Gastroesophageal sphincter (tissue), 3 donors: Measurements from ENCODE around the gene RETREG1.

ENCODE experiments used
- POLR2A ChIP-seq, 2 donors: fragments of 450-650 bp; IDR thresholded peaks; one replicate each; pipeline ENCODE4 v1.6.1; 2017; ENCODE audit warnings: antibody characterized with exemption in 2 of 2, mild to moderate bottlenecking in 2 of 2, moderate library complexity in 1 of 2
- POLR2AphosphoS5 ChIP-seq: sonication (generic); formaldehyde crosslinking; IDR thresholded peaks from one replicate; pipeline ENCODE4 v1.6.1; 2017; ENCODE audit warnings: antibody characterized with exemption
- TF ChIP-seq, protein P1 (sequence below), 4 experiments: fragments of 200-600 bp in 2 of 4; fragments of 450-650 bp in 2 of 4; sonication (generic) in 1 of 4; IDR thresholded peaks; one replicate each; pipeline ENCODE4 v1.5.1; 2017 to 2019; ENCODE audit warnings: antibody characterized with exemption in 4 of 4, mild to moderate bottlenecking in 2 of 4, moderate library complexity in 2 of 4

DNA sequence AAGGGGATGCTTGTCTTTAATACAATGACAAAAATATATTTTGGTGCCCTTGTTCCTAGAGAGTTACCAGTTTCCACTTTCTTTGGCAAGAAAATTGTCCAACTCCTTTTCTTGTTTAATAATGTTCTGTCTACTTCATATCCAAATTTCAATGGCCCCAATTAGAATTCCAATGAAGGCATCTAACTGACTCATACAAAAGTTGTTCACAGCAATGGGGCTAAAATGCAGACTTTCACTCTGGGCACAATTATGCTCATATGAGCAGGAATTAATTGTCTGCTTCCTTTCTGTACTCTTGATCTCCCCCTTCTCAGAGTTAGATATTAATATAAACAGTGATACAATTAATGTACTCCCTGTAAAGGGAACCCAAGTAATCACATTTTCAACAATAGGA is 109.1 kb downstream of the RETREG1 start:
- TF ChIP-seq POLR2A (IDR thresholded peaks at IDR 0.05) (no peak), POLR2AphosphoS5 (no peak)
- TF ChIP-seq, protein P1, sequence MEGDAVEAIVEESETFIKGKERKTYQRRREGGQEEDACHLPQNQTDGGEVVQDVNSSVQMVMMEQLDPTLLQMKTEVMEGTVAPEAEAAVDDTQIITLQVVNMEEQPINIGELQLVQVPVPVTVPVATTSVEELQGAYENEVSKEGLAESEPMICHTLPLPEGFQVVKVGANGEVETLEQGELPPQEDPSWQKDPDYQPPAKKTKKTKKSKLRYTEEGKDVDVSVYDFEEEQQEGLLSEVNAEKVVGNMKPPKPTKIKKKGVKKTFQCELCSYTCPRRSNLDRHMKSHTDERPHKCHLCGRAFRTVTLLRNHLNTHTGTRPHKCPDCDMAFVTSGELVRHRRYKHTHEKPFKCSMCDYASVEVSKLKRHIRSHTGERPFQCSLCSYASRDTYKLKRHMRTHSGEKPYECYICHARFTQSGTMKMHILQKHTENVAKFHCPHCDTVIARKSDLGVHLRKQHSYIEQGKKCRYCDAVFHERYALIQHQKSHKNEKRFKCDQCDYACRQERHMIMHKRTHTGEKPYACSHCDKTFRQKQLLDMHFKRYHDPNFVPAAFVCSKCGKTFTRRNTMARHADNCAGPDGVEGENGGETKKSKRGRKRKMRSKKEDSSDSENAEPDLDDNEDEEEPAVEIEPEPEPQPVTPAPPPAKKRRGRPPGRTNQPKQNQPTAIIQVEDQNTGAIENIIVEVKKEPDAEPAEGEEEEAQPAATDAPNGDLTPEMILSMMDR (IDR thresholded peaks at IDR 0.05), result no peak
